GM18907 (cell line): ENCODE results near the gene RABGEF1.
"Not testable (repeated sequence)": the region's sequence is repeated elsewhere in the genome, so short reads cannot be mapped to it uniquely, and the experiment has no call there.

Source experiments
- ATAC-seq: cut with Tn5 transposase; IDR thresholded peaks from one replicate; pipeline ENCODE4 v1.9.1; 2021; ENCODE audit warnings: mild to moderate bottlenecking, moderate library complexity; ENCODE audit not compliant: unreplicated experiment

The RABGEF1 gene

GRCh38 chr7:66845379-66846095, 105.0 kb downstream of the RABGEF1 start:
- no peak for ATAC-seq

DNA sequence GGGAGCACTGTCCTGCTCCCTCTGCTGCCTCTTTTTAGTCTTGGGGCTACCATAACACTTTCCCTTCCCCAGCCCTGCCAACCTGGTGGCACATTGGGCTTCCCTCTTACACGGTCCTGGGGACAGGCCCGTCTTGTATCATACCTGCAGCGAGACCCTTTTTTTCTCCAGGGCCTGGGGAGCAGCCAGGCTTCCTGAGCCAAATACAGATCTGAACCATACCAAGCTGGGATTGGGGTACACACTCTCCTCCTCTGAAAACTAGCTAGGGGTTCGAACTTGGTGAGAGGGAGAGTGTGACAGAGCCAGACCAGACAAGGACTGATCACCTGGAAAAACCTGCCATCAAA, 105.5 kb downstream of the RABGEF1 start:
- ATAC-seq: not testable (repeated sequence)

- not testable (repeated sequence) for ATAC-seq
These were observed 107.0 kb downstream of the RABGEF1 start for GRCh38 chr7:66847523-66847855.

DNA sequence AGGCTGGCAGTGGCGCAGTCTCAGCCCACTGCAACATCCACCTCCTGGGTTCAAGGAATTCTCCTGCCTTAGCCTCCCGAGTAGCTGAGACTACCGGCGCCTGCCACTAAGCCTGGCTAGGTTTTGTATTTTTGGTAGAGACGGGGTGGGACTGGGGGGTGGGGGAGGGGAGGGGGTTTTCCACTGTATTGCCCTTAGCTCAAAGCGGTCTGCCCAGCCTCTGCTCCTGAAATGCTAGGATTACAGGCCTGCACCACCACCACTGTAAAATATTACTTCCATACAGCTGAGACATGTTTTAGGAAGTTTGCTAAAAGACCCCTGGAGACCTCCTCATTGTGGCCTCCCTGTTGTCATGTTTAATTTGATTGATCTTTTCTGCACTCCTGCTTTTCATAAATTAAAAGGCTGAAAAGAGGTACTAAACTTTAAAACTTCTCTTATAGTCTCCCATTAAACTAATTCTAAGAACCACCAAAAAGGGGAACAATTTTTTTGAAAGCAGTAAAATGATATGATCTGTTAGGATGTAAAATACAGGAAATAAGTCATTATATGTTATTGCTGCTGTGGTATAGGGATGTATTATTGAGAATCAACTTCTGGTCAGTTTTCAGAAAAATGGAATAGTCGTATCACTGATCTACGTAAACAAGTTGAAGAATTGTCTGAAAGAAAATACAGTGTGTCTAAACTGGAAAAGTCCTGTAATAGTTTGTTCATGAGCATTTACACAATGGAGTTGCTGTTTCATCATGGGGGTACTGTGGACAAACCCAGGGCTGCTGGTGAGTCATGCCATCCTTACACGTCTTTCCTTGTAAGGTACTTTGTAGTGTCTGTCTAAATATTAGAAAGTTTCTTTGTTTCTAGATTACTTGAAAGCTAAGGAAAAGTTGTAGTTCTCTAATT, 107.6 kb downstream of the RABGEF1 start:
- ATAC-seq: no peak

- ATAC-seq: no peak
These were observed 118.8 kb downstream of the RABGEF1 start for GRCh38 chr7:66859339-66859738.

- ATAC-seq: no peak
These were observed 119.5 kb downstream of the RABGEF1 start for GRCh38 chr7:66859794-66860645.

DNA sequence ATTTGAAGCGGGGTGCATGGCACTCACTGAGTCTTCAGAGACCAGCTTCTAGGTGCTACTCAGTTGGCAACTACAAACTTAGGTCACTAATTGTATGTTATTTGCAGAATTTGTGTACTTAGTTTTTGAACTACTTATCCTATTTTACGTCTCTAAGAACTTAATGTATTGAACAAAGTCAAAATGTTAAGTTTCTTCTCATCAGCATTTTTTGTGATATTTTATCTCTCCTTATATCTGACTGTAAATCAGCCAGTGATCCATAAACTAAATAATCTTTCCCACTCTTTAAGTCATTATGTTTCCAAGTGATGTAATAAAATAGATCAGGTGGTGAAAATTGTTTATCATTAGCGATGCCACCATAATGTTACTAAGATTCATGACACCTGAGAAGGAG, 120.2 kb downstream of the RABGEF1 start:
- no peak for ATAC-seq
